Aorta (tissue), 5 donors: Measurements from ENCODE around the gene PHB1. TPM values are rescaled to one million over a fixed set of nuclear protein-coding genes. Genes with fewer than 3 reads are reported as not detected.
A peak's percentile ranks its signal among the peaks of the same experiment; 100 is the strongest.

ENCODE experiments used
- ATAC-seq: fragments of 200-7000 bp; cut with Tn5 transposase; one replicate; pipeline ENCODE4 v1.9.1; 2022; ENCODE audit warnings: moderate library complexity; ENCODE audit not compliant: low FRiP score
- DNase-seq, 2 donors: peaks; one replicate each; pipeline ENCODE4 v3.0.0-alpha.2; 2020
- H3K27ac ChIP-seq, 2 donors: one replicate each; pipeline ENCODE4 v1.5.1; 2013; ENCODE audit warnings: low read length in 2 of 2, mild to moderate bottlenecking in 2 of 2, moderate library complexity in 2 of 2, control low read depth in 1 of 2, inconsistent platforms in 1 of 2, low read depth in 1 of 2
- H3K27me3 ChIP-seq, 2 donors: one replicate each; pipeline ENCODE4 v1.6.1; 2013; ENCODE audit warnings: control low read depth in 1 of 2, low read length in 1 of 2, mild to moderate bottlenecking in 1 of 2, moderate library complexity in 1 of 2; ENCODE audit not compliant: insufficient read depth in 2 of 2, control insufficient read depth in 1 of 2
- H3K36me3 ChIP-seq, 2 donors: one replicate each; pipeline ENCODE4 v1.6.1; 2013; ENCODE audit warnings: control low read depth in 1 of 2, low read length in 1 of 2, mild to moderate bottlenecking in 1 of 2; ENCODE audit not compliant: insufficient read depth in 2 of 2, control insufficient read depth in 1 of 2
- H3K4me1 ChIP-seq, 2 donors: one replicate each; pipeline ENCODE4 v1.6.1; 2013; ENCODE audit warnings: low read length in 2 of 2, control low read depth in 1 of 2, mild to moderate bottlenecking in 1 of 2, moderate library complexity in 1 of 2; ENCODE audit not compliant: insufficient read depth in 2 of 2, control insufficient read depth in 1 of 2
- H3K4me3 ChIP-seq, 2 donors: one replicate each; pipeline ENCODE4 v1.5.1; 2013; ENCODE audit warnings: low read length in 2 of 2, control low read depth in 1 of 2, mild to moderate bottlenecking in 1 of 2
- H3K9me3 ChIP-seq: one replicate; pipeline ENCODE4 v1.6.1; 2013; ENCODE audit warnings: mild to moderate bottlenecking, low read length; ENCODE audit not compliant: control insufficient read depth
- WGBS, 2 donors: extraction: QIAGEN DNeasy Blood & Tissue Kit; methylation state at CpG; one replicate each; pipeline ENCODE4 v1.1.7; 2013; 5-methylcytosine and 5-hydroxymethylcytosine counted together
- intact Hi-C, 2 donors: fragments of 100-400 bp; cut with DNase I; formaldehyde crosslinking; loops; one replicate each; pipeline versions ENCODE4 v1.14.2 to v1.15.0; 2022
- polyA plus RNA-seq, 2 donors: library from polyadenylated mRNA; stranded (reverse); fragments of 200-250 nt; gene quantifications; one replicate each; pipeline ENCODE4 v1.2.3, GENCODE V29; 2013
- total RNA-seq, 2 donors: library from RNA; stranded (reverse); fragmentation: NEBNext Ultra II Directional; extraction: Animal tissue kit (Norgen Biotek cat#: 25700); gene quantifications; one replicate each; pipeline ENCODE4 v1.2.1, GENCODE V29; 2021
- donor health status: healthy with polysubstance abuse.
- donor health status: Bipolar disorder and iron deficiency.
- donor health status: DM: no; HTN: no; CAD: no.
- donor health status: DM: no; HTN: no; CAD: no.
- donor health status: DM: yes; HTN: yes; CAD: no.

PHB1 gene
- total and polyA plus RNA-seq, 4 donors, result 67.9 to 91.3 (median 74.6) TPM

DNA sequence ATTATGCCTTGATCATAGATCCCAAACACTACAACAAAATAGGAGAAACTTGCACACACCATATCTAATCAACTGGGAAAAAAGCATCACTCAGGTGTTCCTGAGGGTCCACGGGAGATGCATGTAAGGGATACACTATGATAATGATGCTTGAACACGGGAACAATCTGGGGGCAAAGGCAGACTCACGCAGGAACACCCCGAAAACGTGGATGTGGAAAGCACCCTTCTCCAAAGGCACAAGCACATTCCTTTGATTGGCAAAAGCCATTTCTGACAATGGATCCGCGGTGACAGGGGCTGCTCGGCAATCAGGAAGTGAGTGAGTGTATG, 53.9 kb downstream of the PHB1 start:
- WGBS, 2 donors, result 3 to 7% methylated on average over 8 of the region's 8 CpGs
- H3K36me3 ChIP-seq, result no peaks in the 10 kb centered on the region
- no peaks in the 10 kb centered on the region for H3K9me3 ChIP-seq
- no peak for ATAC-seq
- H3K27me3 ChIP-seq, result no peaks in the 10 kb centered on the region
- H3K4me3 ChIP-seq, result peak overlapping the region; percentile 89 to 96
- intact Hi-C loops, result loop anchor here in 1 of 2 donors (5.0 kb wide), 1 partner anchor 43 kb away; no protein-coding TSS in a partner anchor
- H3K27ac ChIP-seq, result no peak overlapping the region
- no peak for DNase-seq
- peaks cover 0 to 3% of the 10 kb centered on the region in 2 donors for H3K4me1 ChIP-seq

DNA sequence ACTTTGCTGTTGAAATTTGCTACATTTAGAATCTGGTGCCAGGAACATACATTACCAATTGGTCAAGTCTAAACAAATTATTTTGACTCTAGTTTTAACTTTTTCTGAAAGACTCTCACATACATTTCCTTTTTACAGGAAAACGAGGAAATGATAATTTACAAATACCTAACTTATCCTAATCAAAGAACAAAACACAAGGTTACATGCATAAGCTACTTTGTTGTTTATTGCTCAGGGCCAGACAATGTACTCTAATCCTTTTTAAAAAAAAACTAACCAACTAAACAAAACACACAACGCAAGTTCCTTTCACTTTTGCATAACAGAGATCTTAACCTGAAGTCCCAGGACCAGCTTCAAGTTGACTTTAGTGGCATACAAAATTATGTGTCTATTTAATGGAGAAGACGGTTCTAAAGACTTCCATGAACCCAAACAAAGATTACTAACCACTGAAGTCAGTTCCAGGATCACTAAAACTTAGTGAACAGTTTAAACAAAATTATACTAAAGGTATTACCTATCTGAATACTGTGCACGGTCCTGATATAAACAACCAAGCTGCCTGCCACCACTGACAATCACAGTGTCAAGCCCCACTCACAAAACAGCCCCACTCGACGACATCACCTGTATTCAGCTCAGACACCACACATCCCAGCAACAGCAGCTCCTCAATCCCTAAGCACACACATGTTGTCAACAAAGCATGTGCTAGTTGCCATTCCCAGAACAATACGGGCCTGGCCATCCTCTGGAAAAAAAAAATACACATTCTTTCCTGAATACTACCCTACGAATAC, 54.5 kb downstream of the PHB1 start:
- Histone ChIP-seq H3K9me3 (no peaks in the 10 kb centered on the region), H3K36me3 (no peaks in the 10 kb centered on the region), H3K4me1 (peaks cover 0 to 3% of the 10 kb centered on the region in 2 donors), H3K27ac (no peak overlapping the region), H3K4me3 (peak overlapping the region in 1 of 2 donors; percentile 96), H3K27me3 (no peaks in the 10 kb centered on the region)
- ATAC-seq (no peak), DNase-seq (no peak)
- intact Hi-C loops, result loop anchor here in 1 of 2 donors (5.0 kb wide), 1 partner anchor 43 kb away; no protein-coding TSS in a partner anchor
- WGBS, 2 donors, result 25 to 29% methylated on average over 8 of the region's 8 CpGs

DNA sequence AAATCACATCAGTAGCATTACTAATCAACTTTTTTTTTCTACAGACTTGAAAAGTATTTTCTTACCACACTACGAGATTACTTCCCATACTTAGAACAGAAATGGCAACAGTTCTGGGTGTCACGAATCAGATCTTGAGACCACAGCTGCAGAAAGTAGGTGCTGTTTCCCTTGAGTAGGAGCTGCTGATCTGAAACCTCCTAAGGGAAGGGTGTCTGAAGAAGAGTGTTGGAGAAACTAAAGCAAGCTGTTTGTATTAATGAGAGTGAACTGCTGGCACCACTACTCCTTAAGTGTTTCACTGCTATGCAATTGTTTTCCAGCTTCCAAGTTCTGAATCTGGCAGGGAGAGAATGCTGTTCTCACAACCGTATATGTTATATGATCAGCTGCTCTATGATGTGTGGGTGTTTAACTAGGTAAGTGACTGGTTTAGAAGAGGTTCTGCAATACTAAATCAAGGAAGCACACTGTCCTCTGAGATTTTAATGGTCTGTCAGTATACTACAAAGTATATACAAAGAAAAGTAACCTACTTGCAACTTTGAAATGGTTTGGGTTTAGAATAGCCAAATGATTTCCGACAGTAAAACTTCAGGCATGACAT, 55.9 kb downstream of the PHB1 start:
- peaks cover 0 to 3% of the 10 kb centered on the region in 2 donors for H3K4me1 ChIP-seq
- WGBS, 2 donors, result 32 to 40% methylated on average over 4 of the region's 4 CpGs
- intact Hi-C loops, result no loop called here
- H3K9me3 ChIP-seq, result no peaks in the 10 kb centered on the region
- H3K27ac ChIP-seq, result no peak overlapping the region
- no peak overlapping the region for H3K4me3 ChIP-seq
- H3K36me3 ChIP-seq, result no peaks in the 10 kb centered on the region
- ATAC-seq (no peak), DNase-seq (no peak)
- no peaks in the 10 kb centered on the region for H3K27me3 ChIP-seq

DNA sequence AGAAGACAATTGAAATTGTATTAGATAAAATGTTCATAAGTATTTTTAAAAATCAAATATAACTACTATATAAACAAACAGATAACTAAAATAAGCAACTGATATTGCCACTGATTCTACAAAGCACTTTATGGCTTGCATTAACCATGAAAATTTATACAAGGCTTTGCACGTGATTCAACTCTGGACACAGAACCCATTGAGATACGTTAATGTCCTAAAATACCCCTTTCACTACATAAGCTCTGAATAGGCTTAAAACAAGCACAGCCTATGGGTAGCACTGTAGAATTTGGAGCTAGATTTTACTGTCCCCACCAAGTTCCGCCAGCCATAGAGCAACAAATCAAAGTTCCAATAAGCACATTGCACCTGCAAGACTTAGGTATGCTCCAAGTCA, 57.2 kb downstream of the PHB1 start:
- Histone ChIP-seq H3K36me3 (no peaks in the 10 kb centered on the region), H3K9me3 (no peaks in the 10 kb centered on the region), H3K4me3 (no peak overlapping the region), H3K4me1 (peaks cover 0 to 7% of the 10 kb centered on the region in 2 donors), H3K27ac (no peak overlapping the region), H3K27me3 (no peaks in the 10 kb centered on the region)
- 64 to 72% methylated on average over 3 of the region's 3 CpGs for WGBS, 2 donors
- no peak for DNase-seq
- no peak for ATAC-seq
- intact Hi-C loops, result no loop called here

DNA sequence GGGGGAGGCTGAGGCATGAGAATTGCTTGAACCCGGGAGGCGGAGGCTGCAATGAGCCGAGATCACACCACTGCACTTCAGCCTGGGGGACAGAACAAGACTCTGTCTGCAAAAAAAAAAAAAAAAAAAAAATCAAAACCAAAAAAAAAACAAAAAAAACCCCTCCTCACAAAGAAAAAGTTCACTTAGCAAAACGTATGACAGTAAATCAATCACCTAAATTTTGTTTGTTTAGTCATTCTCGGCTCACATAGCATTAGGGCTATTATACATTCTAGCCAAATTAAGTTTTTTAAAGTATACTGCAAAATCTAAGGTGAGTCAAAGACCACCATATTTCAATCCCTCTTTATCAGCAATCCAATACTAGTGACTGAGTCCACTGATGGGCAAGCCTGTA, 58.4 kb downstream of the PHB1 start:
- H3K27me3 ChIP-seq, result no peaks in the 10 kb centered on the region
- no peak overlapping the region for H3K27ac ChIP-seq
- no peak overlapping the region for H3K4me3 ChIP-seq
- peaks cover 0 to 7% of the 10 kb centered on the region in 2 donors for H3K4me1 ChIP-seq
- ATAC-seq (no peak), DNase-seq (no peak)
- WGBS, 2 donors, result 84 to 90% methylated on average over 5 of the region's 5 CpGs
- H3K36me3 ChIP-seq, result no peaks in the 10 kb centered on the region
- intact Hi-C loops, result no loop called here
- H3K9me3 ChIP-seq, result no peaks in the 10 kb centered on the region

Other genes starting within 250 kb of the PHB1 start
- 1 to 10 TPM; 1.6 to 1.8 TPM for gene GNGT2, start 204.3 kb downstream of the PHB1 start, total RNA-seq
- gene GNGT2, start 204.3 kb downstream of the PHB1 start, polyA plus RNA-seq, result 1 to 10 TPM in 1 of 2 donors, under 1 TPM in 1; 1.00 to 4.0 TPM
- 10 to 100 TPM in 1 of 2 donors, 1 to 10 TPM in 1; 8.8 to 12.3 TPM for gene ABI3, start 204.2 kb downstream of the PHB1 start, total RNA-seq
- gene ABI3, start 204.2 kb downstream of the PHB1 start, polyA plus RNA-seq, result 1 to 10 TPM in 1 of 2 donors, under 1 TPM in 1; 0.77 to 3.5 TPM
- 1 to 10 TPM; 2.0 TPM for gene PHOSPHO1, start 184.1 kb downstream of the PHB1 start, total RNA-seq
- under 1 TPM in 1 of 2 donors, not detected in 1; 0.72 TPM for gene PHOSPHO1, start 184.1 kb downstream of the PHB1 start, polyA plus RNA-seq
- gene ZNF652, start 52.6 kb downstream of the PHB1 start, total RNA-seq, result 10 to 100 TPM; 41.0 to 52.8 TPM
- 10 to 100 TPM in 1 of 2 donors, 1 to 10 TPM in 1; 7.5 to 12.4 TPM for gene ZNF652, start 52.6 kb downstream of the PHB1 start, polyA plus RNA-seq
- 10 to 100 TPM; 36.9 to 55.7 TPM for gene NGFR, start 80.4 kb upstream of the PHB1 start, total RNA-seq
- gene NGFR, start 80.4 kb upstream of the PHB1 start, polyA plus RNA-seq, result 1 to 10 TPM in 1 of 2 donors, under 1 TPM in 1; 0.75 to 1.4 TPM
- 10 to 100 TPM; 72.0 to 87.5 TPM for gene NXPH3, start 161.0 kb upstream of the PHB1 start, total RNA-seq
- gene NXPH3, start 161.0 kb upstream of the PHB1 start, polyA plus RNA-seq, result 10 to 100 TPM; 40.4 to 59.1 TPM